GM18507 (cell line): ENCODE results near the gene TREM1.
"Not testable (repeated sequence)": the region's sequence is repeated elsewhere in the genome, so short reads cannot be mapped to it uniquely, and the experiment has no call there.

Experiments
- DNase-seq: peaks from one replicate; pipeline ENCODE4 v3.0.0; 2011; ENCODE audit warnings: low read depth; ENCODE audit not compliant: insufficient read length; ENCODE audit errors: extremely low spot score
- FAIRE-seq: peaks from 2 replicates; lab custom pipeline; 2011; peaks lifted over from hg19 to GRCh38; lab: Jason Lieb, UNC

TREM1 gene

DNA sequence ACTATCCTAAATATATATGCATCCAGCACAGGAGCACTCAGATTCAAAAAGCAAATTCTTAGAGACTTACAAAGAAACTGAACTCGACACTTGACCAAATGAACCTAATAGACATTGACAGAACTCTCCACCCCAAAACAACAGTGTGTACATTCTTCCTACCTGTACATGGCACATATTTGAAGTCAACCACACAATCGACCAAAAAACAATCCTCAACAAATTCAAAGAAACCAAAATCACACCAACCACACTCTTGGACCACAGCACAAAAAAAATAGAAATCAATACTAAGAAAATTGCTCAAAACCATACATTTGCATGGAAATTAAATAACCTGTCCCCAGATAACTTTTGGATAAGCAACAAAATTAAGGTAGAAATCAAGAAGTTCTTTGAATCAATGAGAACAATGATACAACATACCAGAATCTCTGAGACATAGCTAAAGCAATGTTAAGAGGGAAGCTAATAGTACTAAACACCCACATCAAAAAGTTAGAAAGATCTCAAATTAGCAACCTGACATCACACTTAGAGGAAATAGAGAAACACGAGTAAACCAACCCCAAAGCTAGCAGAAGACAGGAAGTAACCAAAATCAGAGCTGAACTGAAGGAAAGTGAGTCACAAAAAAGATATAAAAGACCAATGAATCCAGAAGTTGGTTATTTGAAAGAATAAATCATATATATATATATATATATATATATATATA, 12.5 kb upstream of the TREM1 start:
- DNase-seq (no peak), FAIRE-seq (peak; percentile 18)

DNA sequence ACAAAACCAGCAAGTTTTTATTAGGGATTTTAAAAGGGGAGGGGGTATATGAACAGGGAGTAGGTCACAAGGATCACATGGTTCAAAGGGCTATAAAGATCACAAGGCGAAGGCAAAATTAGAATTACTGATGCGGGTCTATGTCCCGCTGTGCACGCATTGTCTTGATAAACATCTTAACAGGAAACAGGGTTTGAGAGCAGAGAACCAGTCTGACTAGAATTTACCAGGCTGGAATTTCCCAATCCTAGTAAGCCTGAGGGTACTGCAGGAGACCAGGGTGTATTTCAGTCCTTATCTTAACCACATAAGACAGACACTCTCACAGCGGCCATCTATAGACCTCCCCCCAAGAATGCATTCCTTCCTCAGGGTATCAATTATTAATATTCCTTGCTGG, 10.8 kb upstream of the TREM1 start:
- not testable (repeated sequence) for FAIRE-seq, DNase-seq

DNA sequence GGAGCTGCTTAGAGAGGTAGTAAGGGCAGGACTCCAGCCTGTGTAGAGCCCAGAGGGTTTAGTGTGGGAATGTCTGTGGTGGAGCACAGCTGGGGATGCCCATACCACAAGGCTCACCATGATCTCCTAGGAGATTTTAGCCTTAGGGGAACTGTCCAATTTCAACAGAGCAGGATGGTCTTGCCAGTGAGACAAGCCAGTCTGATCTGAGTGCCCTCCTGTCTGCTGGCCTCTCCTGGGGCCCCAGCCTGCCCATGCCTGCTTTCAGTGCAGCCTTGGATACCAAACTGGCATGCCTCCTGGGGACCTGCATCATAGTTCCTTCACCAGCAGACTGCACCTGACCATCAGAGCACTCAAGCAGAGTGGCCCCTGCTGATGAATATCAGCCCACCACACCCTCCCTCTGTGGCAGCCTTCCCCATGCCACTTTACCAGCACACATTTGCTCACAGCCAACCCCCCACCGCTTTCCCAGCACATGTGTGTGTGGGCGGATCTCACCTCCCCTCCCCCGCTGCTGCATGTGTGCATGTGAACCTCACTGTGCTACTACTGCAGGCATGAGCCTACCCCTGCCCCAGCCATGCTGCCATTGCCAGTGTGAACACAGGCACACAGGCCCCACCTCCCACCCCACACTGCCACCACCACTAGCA, 7.9 kb upstream of the TREM1 start:
- DNase-seq (no peak), FAIRE-seq (no peak)

DNA sequence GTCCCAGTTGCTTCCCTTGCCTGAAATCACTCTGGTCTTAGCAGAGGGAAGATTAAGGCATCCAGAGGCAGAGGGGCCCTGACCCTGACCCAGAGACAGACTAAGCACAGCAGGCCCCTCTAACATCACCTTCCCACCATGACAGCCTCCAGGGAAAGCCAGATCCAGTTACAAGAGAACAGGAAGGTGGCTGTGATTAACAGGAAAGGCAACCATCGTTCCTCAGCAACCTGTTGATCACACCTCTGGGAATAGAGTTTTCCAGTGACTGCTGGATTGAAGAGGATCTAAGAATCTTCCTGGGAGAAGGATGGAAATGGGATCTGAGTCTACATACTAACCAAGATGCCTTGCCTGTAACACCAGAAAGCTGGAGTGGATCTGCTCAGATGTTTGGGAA, 5.2 kb upstream of the TREM1 start:
- no peak for FAIRE-seq

DNA sequence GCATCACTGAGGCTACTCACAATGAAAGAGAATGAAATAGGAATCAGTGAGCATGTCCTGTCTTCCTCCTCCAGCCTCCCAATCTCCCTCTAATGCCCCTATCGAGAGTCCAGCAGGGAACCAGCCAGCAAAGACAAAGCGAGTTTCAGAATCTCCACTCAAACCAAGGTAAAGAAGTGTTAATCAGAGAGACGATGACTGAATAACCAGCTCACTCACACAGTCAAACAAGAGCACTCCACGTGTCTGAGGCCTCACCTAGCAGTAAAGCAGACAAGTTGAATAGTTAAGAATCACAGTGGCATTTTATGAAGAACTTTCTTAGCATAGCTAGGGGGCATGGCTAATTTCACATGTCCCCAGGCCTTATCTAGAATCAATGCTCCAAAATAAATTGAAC, 3.3 kb upstream of the TREM1 start:
- DNase-seq (no peak), FAIRE-seq (no peak)

More for the DNA sequence above, 5.2 kb upstream of the TREM1 start:
- no peak for DNase-seq

DNA sequence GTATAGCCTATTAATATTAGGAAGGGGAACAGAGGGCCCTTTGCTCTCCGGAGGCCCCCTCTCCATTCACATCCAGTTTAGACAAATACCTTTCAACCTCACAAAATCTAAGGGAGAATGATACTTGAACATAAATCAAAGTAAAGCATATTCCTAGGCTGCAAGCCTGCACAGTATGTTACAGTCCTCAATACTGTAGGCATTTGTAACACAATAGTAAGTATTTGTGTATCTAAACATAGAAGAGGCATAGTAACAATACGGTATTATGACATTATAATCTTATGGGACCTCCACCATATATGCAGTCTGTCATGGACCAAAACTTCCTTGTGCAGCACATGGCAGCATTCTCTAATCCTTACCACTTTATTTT, 2.3 kb upstream of the TREM1 start:
- DNase-seq (no peak), FAIRE-seq (no peak)

DNA sequence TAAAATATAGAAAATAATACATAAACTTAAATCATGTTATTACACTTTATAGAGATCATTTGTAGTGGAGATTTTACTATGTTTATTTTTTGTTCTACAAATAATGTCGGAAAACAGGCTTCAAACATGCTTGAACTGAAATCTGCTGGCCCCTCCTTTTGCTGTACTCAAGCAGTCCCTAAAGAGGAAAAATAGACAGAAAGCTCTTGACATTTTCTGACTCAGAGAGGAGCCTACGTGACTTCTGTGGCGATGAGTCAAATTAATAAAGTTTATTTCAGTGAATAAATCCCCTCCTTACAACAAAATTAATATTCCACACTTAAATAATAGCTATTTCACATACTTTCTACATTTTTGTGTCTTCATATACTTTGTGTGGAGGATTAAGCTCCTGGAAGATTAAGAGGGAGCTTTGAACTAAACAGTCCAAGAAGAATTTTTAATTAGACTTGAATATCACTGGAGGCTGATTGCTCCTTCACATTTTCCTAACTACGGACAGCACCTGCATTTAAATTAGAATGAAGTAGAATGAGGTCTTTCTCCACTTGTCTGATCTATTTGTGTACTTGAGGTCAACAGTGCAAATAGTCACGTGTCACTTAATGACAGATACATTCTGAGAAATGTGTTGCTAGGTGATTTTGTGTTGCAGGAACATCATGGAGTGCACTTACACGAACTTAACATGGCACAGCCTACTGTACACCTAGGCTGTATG, 1.7 kb upstream of the TREM1 start:
- no peak for DNase-seq
- FAIRE-seq = peak; percentile 57

DNA sequence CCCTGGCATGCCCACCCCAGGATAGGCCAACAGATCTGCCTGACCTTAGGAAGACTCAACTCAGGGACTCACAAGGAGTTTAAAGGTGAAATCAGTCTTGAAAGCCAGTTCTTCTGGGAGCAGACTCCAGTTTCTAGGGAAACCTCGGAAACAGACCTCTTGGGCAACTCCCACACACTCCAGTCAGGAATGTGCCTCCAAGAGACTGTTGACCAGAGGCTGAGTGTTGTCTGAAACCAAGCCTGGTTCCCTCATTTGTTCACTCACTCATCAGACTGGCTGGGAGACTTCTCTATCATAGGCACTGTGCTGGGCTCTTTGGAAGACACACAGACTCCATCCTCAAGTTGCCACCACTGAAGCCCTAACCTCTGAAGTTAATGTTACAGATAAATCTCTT, 1.8 kb downstream of the TREM1 start:
- DNase-seq (no peak), FAIRE-seq (no peak)

DNA sequence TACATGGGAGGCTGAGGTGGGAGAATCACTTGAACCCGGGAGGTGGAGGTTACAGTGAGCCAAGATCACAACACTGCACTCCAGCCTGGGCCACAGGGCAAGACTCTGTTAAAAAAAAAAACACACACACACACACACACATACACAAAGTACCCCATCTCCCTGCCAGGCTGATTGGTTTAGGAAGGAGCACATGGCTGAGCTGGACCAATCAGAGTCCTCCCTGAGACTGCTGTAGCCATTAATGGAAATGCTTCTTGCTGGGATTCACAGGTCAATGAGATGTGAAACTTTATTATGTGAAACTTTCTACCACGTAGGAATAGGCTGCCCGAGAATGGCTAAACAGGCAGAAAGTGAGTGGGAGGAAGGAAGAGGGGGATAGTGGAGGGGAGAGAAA, 2.9 kb downstream of the TREM1 start:
- no peak for FAIRE-seq
- DNase-seq = no peak

DNA sequence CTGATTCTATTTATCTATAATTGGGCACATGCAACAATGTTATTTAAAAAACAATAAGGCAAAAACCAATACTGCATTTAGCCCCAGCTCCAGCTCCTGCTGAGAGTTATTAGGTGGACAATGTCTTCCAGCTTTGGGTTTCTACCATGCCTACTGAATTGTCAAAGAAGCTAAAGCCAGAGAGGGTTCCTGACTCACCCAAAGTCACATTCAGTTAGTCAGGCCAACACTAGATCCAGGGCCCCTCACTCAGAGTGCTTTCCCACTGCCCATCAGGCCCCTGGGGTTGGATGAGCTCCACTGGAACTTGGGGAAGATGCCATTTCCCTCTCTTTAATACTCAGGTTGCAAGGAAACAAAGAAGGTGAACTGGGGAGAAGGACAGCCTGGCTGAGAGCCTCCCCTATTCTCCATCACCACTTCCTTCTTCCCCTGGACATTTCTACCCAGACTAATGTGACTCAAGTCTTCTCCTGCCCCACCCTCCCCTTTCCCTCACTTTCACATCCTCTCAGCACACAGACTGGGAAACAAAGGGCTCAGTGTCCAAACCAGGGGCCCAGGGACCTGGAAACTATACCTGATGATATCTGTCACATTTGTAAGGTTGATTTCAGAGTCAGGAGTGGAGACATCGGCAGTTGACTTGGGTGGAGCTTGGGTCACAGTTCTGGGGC, 6.0 kb downstream of the TREM1 start:
- DNase-seq (no peak), FAIRE-seq (no peak)

DNA sequence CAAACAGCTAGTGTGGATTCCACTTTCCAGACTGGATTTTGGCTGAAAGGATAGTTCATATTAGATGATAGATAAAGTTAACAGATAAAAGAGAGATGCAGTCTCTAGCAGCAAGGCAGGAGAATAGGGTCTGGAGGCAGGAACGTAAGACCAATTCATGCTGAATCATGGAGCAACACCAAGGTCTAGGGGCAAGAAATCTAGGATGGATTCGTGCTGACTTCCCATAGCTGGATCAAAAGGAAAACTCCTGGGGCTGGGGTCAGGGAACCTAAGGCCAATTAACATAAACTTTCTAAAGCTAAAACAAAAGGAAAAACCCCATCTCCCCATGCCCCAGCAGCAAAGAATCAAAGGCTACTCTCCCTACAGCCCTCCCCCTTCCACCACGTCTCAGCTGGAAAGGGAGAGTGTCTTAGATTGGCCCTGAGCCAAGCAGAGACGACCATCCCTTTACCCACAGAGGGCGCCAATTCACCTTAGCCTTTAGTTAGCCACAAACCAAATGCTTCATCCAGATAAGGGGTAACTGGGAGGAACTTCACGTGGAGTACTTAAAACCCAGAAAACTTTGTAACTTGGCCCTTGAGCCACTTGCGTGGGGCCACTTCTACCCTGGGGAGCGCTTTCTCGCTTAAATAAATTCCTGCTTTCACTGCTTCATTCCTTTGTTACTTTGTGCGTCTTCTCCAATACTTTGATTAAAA, 7.6 kb downstream of the TREM1 start:
- FAIRE-seq (peak; percentile 64), DNase-seq (no peak)

DNA sequence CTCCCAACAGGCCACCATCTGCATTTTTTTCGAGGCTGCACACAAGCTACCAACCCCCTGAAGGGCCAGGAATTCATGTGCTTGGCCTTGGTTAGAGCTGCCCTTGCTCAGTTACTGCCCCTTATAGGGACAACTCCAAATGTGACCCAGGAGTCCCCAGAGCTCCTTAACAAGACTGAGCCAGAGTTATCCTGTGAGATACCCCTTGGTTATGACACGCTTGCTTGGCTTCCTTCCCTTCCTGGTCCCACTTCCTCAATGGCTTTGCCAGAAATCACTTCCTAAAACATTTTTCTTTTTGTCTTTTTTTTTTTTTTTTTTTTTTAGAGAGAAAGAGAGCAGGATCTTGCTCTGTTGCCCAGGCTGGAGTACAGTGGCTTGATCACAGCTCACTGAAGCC, 8.9 kb downstream of the TREM1 start:
- FAIRE-seq (no peak), DNase-seq (no peak)

DNA sequence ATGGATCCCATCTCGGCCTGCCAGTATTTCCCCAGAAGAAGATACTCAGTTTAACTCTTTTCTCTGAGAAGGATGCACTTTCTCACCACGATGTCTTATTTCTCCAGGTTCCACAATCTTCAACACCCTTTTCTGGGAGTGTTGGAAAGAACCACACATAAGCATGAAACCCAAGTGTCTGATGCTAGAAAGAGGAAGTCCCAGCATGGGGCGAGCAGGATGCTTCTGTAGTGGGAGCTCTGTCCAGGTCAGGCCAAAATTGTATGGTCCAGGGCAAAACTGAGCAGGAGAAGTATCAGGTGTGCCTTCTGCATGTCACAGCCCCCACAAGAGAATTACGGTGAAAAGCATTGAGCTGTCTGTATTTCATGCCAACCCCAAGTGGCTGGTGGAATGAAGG, 11.0 kb downstream of the TREM1 start:
- FAIRE-seq (no peak), DNase-seq (no peak)

DNA sequence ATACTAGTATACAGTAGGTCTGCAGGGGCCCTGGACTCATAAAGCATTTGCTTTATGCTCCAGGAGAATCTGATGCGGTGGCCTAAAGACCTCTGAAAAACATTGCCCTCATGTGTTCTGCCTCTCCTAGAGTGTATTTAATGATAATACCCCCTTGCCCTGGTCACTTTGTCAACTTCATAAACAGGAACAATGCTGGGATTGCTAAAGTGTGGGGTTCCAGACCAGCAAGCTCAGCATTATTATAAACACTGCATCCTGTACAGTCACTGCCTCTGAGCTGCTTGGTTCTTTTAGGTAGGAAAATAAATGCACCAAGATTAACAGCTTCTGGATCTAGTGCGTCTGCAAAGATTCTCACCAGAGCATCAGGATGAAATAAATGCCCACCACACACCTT, 12.2 kb downstream of the TREM1 start:
- DNase-seq (no peak), FAIRE-seq (no peak)

DNA sequence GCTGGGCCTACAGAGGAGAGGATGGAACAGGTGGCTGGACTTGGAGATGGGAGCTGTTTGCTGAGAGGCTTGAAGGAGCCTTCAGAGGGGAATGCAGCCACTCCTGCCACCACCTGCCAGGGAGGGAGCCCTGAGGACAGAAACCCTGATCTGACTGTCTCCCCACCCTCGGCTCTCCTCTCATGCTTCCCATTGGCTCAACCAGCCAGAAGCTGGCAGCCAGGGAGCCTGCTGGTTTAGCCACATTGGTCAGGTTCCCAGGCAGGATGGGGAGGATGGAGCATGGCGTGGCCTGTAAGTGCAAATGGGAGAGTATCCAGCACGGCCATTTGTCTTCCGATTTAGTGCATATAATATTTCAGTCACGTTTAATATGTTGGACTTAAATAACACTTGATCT, 12.8 kb downstream of the TREM1 start:
- no peak for FAIRE-seq
- no peak for DNase-seq

DNA sequence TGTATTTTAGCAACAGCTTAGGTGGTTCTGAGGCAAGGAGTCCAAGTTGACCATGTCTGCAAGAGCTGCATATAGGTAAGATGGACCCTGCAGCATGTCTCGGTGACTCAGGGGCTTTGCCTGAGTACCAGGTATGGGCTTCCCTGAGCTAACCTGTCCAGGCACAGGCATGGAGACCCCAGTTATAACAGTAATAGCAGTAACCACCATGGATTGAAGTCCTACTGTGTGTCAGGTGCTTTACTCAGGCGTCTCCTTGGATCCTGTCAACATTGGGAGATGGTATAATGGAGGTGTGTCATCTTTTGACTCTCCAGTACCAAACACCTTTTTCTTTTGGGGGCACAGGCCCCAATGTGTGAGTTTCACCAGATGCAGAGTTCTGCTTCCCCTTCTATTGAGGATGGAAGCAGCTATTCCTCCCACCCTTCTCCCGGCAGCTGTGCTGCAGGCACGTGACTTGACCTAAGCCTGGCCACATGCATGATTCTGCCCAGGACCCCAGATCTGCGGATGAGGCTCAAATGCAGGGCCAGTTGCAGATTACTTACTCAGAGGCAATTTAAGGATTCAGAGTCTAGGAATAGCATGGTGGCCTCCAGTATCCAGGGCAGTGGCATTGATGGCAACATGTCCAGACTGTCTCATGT, 13.8 kb downstream of the TREM1 start:
- no peak for DNase-seq
- no peak for FAIRE-seq

DNA sequence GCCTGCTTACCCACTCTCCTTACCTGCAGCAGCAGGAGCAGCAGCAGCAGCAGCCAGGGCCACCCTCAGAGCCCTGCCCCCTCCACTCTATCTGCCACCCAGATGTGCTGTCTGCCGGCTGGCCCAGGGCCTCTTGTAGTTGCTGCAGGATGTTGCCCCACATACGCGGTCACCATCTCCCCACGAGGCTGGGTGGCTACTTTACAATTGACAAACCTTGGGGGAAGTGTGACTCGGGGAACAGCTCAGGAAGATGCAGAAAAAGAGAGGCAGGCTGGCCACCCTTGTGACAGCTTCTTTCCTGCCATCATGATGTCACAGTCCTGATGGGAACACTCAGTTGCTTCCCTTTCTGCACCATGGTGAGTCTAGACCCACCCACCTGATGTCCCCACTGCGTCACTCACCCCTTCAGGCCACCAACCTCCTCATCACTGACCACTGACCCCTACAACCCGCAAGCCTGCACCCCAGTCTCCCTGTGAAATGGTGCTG, 14.5 kb downstream of the TREM1 start:
- FAIRE-seq (no peak), DNase-seq (no peak)

DNA sequence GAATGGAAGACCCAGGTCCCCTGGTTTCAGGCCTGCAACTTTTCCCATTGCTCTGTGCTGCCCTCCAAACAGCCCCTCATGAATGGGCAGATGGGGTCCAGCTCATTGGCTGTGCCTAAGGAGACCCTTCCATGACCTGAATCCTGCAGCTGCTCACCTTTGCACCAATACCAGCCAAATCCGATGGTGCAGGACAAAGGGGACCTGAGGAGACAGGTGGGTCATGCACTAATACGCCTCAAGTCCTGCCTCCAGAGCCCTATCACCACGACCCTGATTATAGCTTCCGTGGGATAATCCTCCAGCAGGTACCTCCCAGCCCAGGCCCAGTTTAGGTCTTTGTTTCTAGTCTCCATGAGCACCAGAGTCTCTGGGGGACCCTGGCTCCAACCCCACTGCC, 16.8 kb downstream of the TREM1 start:
- DNase-seq (no peak), FAIRE-seq (no peak)

DNA sequence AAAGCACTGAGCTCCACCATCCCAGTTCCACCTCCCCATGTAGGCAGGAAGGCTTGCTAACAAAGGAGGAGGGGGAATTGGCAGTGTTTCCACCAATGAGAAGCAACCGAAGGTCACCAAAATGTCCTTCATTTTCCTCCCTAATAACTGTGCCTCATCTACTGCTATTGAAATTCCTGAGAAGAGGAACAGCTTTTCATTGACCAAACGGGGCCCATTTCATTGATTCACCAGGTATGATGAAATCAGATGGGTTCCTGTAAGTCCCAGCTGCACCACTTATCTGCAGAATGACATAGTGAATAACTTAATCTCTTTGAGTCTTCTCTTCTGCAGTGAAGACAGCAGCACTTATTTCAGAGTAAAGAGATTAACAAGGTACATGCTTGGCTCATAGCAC, 17.3 kb downstream of the TREM1 start:
- no peak for FAIRE-seq

More for the DNA sequence above, 17.3 kb downstream of the TREM1 start:
- DNase-seq = no peak
